DOHH2 (cell line): ENCODE measurements around the gene ATXN7L1.

Experiments
- EZH2phosphoT487 ChIP-seq: fragments of 200-600 bp; sonication (generic); IDR thresholded peaks from 2 replicates; pipeline ENCODE4 v1.6.1; 2017; ENCODE audit warnings: borderline replicate concordance, mild to moderate bottlenecking, antibody characterized with exemption, low read length, moderate library complexity, mixed read lengths
- TF ChIP-seq, protein P1 (sequence below): fragments of 200-600 bp; sonication (generic); IDR thresholded peaks from one replicate; pipeline ENCODE4 v1.5.1; 2014; ENCODE audit warnings: antibody characterized with exemption, mild to moderate bottlenecking, low read depth, low read length; ENCODE audit not compliant: poor library complexity, severe bottlenecking

GRCh38 chr7:105707381-105707780, 169.0 kb downstream of the ATXN7L1 start:
- TF ChIP-seq, protein P1, sequence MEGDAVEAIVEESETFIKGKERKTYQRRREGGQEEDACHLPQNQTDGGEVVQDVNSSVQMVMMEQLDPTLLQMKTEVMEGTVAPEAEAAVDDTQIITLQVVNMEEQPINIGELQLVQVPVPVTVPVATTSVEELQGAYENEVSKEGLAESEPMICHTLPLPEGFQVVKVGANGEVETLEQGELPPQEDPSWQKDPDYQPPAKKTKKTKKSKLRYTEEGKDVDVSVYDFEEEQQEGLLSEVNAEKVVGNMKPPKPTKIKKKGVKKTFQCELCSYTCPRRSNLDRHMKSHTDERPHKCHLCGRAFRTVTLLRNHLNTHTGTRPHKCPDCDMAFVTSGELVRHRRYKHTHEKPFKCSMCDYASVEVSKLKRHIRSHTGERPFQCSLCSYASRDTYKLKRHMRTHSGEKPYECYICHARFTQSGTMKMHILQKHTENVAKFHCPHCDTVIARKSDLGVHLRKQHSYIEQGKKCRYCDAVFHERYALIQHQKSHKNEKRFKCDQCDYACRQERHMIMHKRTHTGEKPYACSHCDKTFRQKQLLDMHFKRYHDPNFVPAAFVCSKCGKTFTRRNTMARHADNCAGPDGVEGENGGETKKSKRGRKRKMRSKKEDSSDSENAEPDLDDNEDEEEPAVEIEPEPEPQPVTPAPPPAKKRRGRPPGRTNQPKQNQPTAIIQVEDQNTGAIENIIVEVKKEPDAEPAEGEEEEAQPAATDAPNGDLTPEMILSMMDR: no peak
- no peak for TF ChIP-seq EZH2phosphoT487
